ENCODE measurements around the gene IFFO2. TPM values are rescaled to one million over a fixed set of nuclear protein-coding genes. Genes with fewer than 3 reads are reported as not detected.

The IFFO2 gene
- total and polyA plus RNA-seq, 10 of the 15 experiments (the other 5 are each of a cell fraction or from before 2014, with no cell fraction given), result 1.2 to 18.4 (median 6.7) TPM

GRCh38 chr1:18999359-18999758, 42.9 kb upstream of the IFFO2 start (continued):
- TF ChIP-seq WRNIP1 (IDR thresholded peaks at IDR 0.05; ENCODE audit: borderline replicate concordance, low read depth, low read length) (no peak), TCF12 (IDR thresholded peaks at IDR 0.05; ENCODE audit: low read depth, low read length) (no peak)

- ChIA-PET SMC1A (ENCODE audit: uncharacterized antibody, unreplicated experiment) (interaction anchor here (0.6 kb wide), 1 partner anchor 30 kb away, joined by 4 read pairs; no protein-coding TSS in a partner anchor), POLR2A (interaction anchor here (0.5 kb wide), 1 partner anchor 168 kb away, joined by 4 read pairs; no protein-coding TSS in a partner anchor), CTCF (no interaction called here), RAD21 (ENCODE audit: unreplicated experiment) (no interaction called here)
- Histone ChIP-seq H3K27me3 (replicated peaks in 1 of 2; ENCODE audit: control insufficient read depth in 2 of 2, insufficient read depth in 2 of 2, low read length in 1 of 2) (no peaks in the 10 kb centered on the region; a peak in 1 of 4 replicates), H3K4me3 (no peak overlapping the region), H3K4me1 (ENCODE audit: control insufficient read depth, insufficient read depth, low read length) (no peaks in the 10 kb centered on the region), H3K9me3 (replicated peaks; ENCODE audit: control insufficient read depth, insufficient read depth, low read length) (peaks cover 4% of the 10 kb centered on the region; the same call in 2 of the 3 replicates), H2AFZ (ENCODE audit: control insufficient read depth, low read depth, low read length) (no peak overlapping the region), H4K20me1 (ENCODE audit: control insufficient read depth, insufficient read depth) (no peaks in the 10 kb centered on the region), H3K79me2 (ENCODE audit: control insufficient read depth, insufficient read depth, low read length) (no peaks in the 10 kb centered on the region), H3K27ac (ENCODE audit: control insufficient read depth, insufficient read depth) (no peak overlapping the region), H3K36me3 (ENCODE audit: control insufficient read depth in 2 of 2, insufficient read depth in 2 of 2, low read length in 1 of 2) (no peaks in the 10 kb centered on the region), H3K4me2 (ENCODE audit: control insufficient read depth, insufficient read depth) (no peak overlapping the region), H3K9ac (ENCODE audit: control insufficient read depth, insufficient read depth, low read length) (no peak overlapping the region)
- intact Hi-C loops (cut with micrococcal nuclease; ENCODE audit: unreplicated experiment), result no loop called here
- BruUV-seq (replicated peaks), result no TSS peak
- ATAC-seq, result no peak
- in situ Hi-C loops (cut with MboI), result no loop called here
- FAIRE-seq, result no peak
- WGBS (ENCODE audit: insufficient coverage, insufficient replicate concordance, low lambda C conversion rate, missing lambda C conversion rate), result 45% methylated on average over 9 of the region's 9 CpGs
- no peak for DNase-seq (ENCODE audit: low read depth, low spot score)
- TF ChIP-seq PKNOX1 (IDR thresholded peaks at IDR 0.05), result no peak
- TF ChIP-seq RELA (IDR thresholded peaks at IDR 0.05; ENCODE audit: borderline replicate concordance, partially characterized antibody), result no peak
- TF ChIP-seq NRF1 (conservative IDR thresholded peaks at IDR 0.05; ENCODE audit: low read depth, low read length), result no peak
- TF ChIP-seq ZNF24 (IDR thresholded peaks at IDR 0.05), result no peak
- TF ChIP-seq MXI1 (IDR thresholded peaks at IDR 0.05; ENCODE audit: low read depth, low read length), result no peak
- no peak for TF ChIP-seq CEBPB (IDR thresholded peaks at IDR 0.05; ENCODE audit: borderline replicate concordance in 1 of 2, low read depth in 2 of 2, low read length in 2 of 2)
- TF ChIP-seq POLR2AphosphoS5 (IDR thresholded peaks at IDR 0.05; ENCODE audit: low read length), result no peak
- TF ChIP-seq SPI1 (IDR thresholded peaks at IDR 0.05; ENCODE audit: borderline replicate concordance, insufficient read depth, low read depth, low read length), result no peak
- TF ChIP-seq PRDM15 (CRISPR knock-in tag; IDR thresholded peaks at IDR 0.05), result no peak
These were observed 41.7 kb upstream of the IFFO2 start for GRCh38 chr1:18998016-18998724.

Data from GM12878 (cell line).